ENCODE data around the gene CSRP3.
A peak's percentile ranks its signal among the peaks of the same experiment; 100 is the strongest.
"Not testable (repeated sequence)": the region's sequence is repeated elsewhere in the genome, so short reads cannot be mapped to it uniquely, and the experiment has no call there.

The CSRP3 gene

GRCh38 chr11:19185036-19185435, 16.7 kb downstream of the CSRP3 start:
- DNase-seq: no peak

GRCh38 chr11:19183646-19184045, 18.1 kb downstream of the CSRP3 start:
- DNase-seq: no peak

GRCh38 chr11:19181531-19182261, 20.1 kb downstream of the CSRP3 start:
- DNase-seq: no peak

- no peak for DNase-seq
Observed at GRCh38 chr11:19176629-19177186, 25.1 kb downstream of the CSRP3 start.

GRCh38 chr11:19173964-19174638, 27.7 kb downstream of the CSRP3 start:
- no peak for DNase-seq

- no peak for DNase-seq
Observed at GRCh38 chr11:19173004-19173689, 28.6 kb downstream of the CSRP3 start.

- no peak for DNase-seq
Observed at GRCh38 chr11:19168090-19168489, 33.7 kb downstream of the CSRP3 start.

GRCh38 chr11:19164881-19165280, 36.9 kb downstream of the CSRP3 start:
- DNase-seq: no peak

- DNase-seq: peak; percentile 27
Observed at GRCh38 chr11:19164230-19164855, 37.4 kb downstream of the CSRP3 start.

- no peak for DNase-seq
Observed at GRCh38 chr11:19163617-19164016, 38.2 kb downstream of the CSRP3 start.

- no peak for DNase-seq
Observed at GRCh38 chr11:19162951-19163505, 38.8 kb downstream of the CSRP3 start.

- no peak for DNase-seq
Observed at GRCh38 chr11:19161651-19162050, 40.1 kb downstream of the CSRP3 start.

- DNase-seq: no peak
Observed at GRCh38 chr11:19160847-19161246, 40.9 kb downstream of the CSRP3 start.

- DNase-seq: no peak
Observed at GRCh38 chr11:19156892-19157291, 44.9 kb downstream of the CSRP3 start.

- no peak for DNase-seq
Observed at GRCh38 chr11:19145319-19145718, 56.5 kb downstream of the CSRP3 start.

- not testable (repeated sequence) for DNase-seq
Observed at GRCh38 chr11:19136884-19137283, 64.9 kb downstream of the CSRP3 start.

- no peak for DNase-seq
Observed at GRCh38 chr11:19134004-19134403, 67.8 kb downstream of the CSRP3 start.
